ENCODE results near the gene FBN3.

Gene FBN3

GRCh38 chr19:8020681-8021080 is 128.7 kb downstream of the FBN3 start:
- DNase-seq (ENCODE audit: low spot score): no peak

- DNase-seq (ENCODE audit: low spot score): no peak
Measured at GRCh38 chr19:8017808-8018207, 131.6 kb downstream of the FBN3 start.
